Neural progenitor cell (in vitro differentiated cells): ENCODE data around the gene CRYBA4.

Source experiments
- EZH2 ChIP-seq: fragments of 200-600 bp; sonication (generic); IDR thresholded peaks from 2 replicates; pipeline ENCODE4 v1.6.1; 2017; ENCODE audit warnings: antibody characterized with exemption, mild to moderate bottlenecking, moderate library complexity
- TF ChIP-seq, protein P1 (sequence below): fragments of 200-600 bp; sonication (generic); IDR thresholded peaks from 2 replicates; pipeline ENCODE4 v1.5.1; 2017; ENCODE audit warnings: antibody characterized with exemption, mild to moderate bottlenecking

DNA sequence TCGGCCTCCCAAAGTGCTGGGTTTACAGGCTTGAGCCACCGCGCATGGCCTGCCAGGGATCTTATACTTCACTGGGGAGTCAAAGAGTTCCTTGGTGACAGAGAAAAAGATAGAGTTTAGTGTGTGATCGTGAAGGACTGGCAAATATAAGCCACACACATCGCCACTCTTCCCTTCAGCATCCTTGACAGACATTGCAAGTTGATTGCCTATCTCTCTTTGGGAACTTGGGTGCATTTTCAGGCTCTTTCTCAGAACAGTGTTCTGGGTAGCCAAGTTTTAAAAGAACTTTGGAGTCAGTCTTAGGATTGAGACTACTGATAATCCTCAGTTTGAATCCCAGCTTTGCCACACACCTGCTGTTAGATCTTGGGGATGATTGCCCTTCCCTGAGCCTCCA is 55.5 kb downstream of the CRYBA4 start:
- TF ChIP-seq, protein P1, sequence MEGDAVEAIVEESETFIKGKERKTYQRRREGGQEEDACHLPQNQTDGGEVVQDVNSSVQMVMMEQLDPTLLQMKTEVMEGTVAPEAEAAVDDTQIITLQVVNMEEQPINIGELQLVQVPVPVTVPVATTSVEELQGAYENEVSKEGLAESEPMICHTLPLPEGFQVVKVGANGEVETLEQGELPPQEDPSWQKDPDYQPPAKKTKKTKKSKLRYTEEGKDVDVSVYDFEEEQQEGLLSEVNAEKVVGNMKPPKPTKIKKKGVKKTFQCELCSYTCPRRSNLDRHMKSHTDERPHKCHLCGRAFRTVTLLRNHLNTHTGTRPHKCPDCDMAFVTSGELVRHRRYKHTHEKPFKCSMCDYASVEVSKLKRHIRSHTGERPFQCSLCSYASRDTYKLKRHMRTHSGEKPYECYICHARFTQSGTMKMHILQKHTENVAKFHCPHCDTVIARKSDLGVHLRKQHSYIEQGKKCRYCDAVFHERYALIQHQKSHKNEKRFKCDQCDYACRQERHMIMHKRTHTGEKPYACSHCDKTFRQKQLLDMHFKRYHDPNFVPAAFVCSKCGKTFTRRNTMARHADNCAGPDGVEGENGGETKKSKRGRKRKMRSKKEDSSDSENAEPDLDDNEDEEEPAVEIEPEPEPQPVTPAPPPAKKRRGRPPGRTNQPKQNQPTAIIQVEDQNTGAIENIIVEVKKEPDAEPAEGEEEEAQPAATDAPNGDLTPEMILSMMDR = no peak
- TF ChIP-seq EZH2 = no peak
